Adipocyte (in vitro differentiated cells): ENCODE measurements around the gene CSNK1A1.
"Not testable (repeated sequence)": the region's sequence is repeated elsewhere in the genome, so short reads cannot be mapped to it uniquely, and the experiment has no call there.

Experiments used
- DNase-seq: peaks from one replicate; pipeline ENCODE4 v3.0.0-alpha.2; 2015; ENCODE audit warnings: low read depth
- H3K27me3 ChIP-seq: replicated peaks from 2 replicates; pipeline ENCODE4 v1.7.0; 2013; ENCODE audit warnings: mild to moderate bottlenecking, low read length, moderate library complexity; ENCODE audit not compliant: control insufficient read depth, insufficient read depth
- H3K36me3 ChIP-seq: 2 replicates; pipeline ENCODE4 v1.7.0; 2013; ENCODE audit warnings: low read length, mild to moderate bottlenecking, moderate library complexity; ENCODE audit not compliant: control insufficient read depth, insufficient read depth, severe bottlenecking
- H3K4me1 ChIP-seq: 2 replicates; pipeline ENCODE4 v1.7.0; 2013; ENCODE audit warnings: mild to moderate bottlenecking, low read length, moderate library complexity; ENCODE audit not compliant: control insufficient read depth, insufficient read depth
- H3K4me3 ChIP-seq: 2 replicates; pipeline ENCODE4 v1.7.0; 2013; ENCODE audit warnings: mild to moderate bottlenecking, low read length, moderate library complexity
- H3K9ac ChIP-seq: 2 replicates; pipeline ENCODE4 v1.7.0; 2013; ENCODE audit warnings: mild to moderate bottlenecking, low read length, moderate library complexity
- H3K9me3 ChIP-seq: 2 replicates; pipeline ENCODE4 v1.7.0; 2013; ENCODE audit warnings: mild to moderate bottlenecking, low read length, moderate library complexity; ENCODE audit not compliant: control insufficient read depth

CSNK1A1 gene

DNA sequence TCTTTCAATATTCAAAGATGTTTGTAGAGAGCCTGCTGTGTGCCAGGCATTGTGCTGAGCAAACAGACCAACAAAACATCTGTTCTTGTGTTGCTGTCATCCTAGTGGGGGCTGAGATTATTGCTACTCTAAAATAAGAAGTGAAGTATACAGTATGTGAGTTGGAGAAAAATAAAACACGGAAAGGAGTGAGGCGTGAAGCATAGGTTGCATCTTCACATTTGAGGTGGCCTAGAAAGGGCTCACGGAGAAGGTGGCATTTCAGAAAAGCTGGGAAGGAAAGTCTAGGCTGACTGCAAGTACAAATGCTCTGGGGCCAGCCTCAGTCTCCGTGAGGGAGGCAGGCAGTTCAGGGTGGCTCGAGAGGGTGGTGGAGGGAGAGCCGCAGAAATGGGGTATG lies 80.3 kb downstream of the CSNK1A1 start:
- Histone ChIP-seq H3K9me3 (no peaks in the 10 kb centered on the region), H3K4me3 (no peak overlapping the region), H3K36me3 (no peaks in the 10 kb centered on the region), H3K27me3 (no peaks in the 10 kb centered on the region), H3K4me1 (peaks cover 30% of the 10 kb centered on the region), H3K9ac (peak overlapping the region; percentile 21)
- DNase-seq, result no peak

DNA sequence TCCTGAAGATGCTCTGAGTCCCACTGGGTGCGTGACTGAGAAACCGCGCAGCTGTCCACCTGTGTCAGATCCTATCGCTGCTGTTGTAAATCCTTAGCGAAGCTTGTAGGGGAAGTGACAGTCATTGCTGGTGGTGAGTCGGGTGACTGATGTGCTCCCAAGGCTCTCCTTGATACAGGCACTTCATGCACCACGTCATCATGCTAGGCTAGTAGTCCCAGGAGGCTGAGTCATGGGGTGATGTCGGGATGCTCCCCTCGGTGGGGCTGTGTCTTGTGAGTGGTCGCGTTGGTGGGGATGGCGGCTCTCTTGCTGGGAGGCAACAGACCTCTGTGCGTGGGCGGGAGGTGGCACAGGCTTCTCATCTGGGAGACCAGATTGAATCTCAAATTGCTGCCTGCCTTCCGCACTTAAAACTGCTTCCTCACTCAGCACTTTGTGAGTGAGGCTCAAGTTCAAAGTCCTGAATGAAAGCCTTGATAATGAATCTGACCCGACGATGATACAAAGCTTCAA lies 84.7 kb downstream of the CSNK1A1 start:
- Histone ChIP-seq H3K4me3 (no peak overlapping the region), H3K9me3 (no peaks in the 10 kb centered on the region), H3K9ac (no peak overlapping the region), H3K4me1 (peaks cover 29% of the 10 kb centered on the region), H3K36me3 (no peaks in the 10 kb centered on the region), H3K27me3 (no peaks in the 10 kb centered on the region)
- DNase-seq, result no peak

GRCh38 chr5:149464796-149465489 lies 86.3 kb downstream of the CSNK1A1 start:
- Histone ChIP-seq H3K36me3 (no peaks in the 10 kb centered on the region), H3K4me3 (peak overlapping the region; percentile 29)

GRCh38 chr5:149461907-149462306 lies 89.3 kb downstream of the CSNK1A1 start:
- H3K9ac ChIP-seq, DNase-seq, H3K4me3 ChIP-seq, H3K9me3 ChIP-seq, H3K36me3 ChIP-seq, H3K27me3 ChIP-seq: not testable (repeated sequence)
- peaks cover 24% of the 10 kb centered on the region for H3K4me1 ChIP-seq

More at GRCh38 chr5:149464796-149465489, 86.3 kb downstream of the CSNK1A1 start:
- peak; percentile 60 for DNase-seq
- H3K27me3 ChIP-seq, result no peaks in the 10 kb centered on the region
- no peaks in the 10 kb centered on the region for H3K9me3 ChIP-seq
- peak overlapping the region; percentile 80 for H3K9ac ChIP-seq
- peaks cover 23% of the 10 kb centered on the region for H3K4me1 ChIP-seq

- Histone ChIP-seq H3K9ac (peak overlapping the region; percentile 47), H3K36me3 (no peaks in the 10 kb centered on the region), H3K27me3 (no peaks in the 10 kb centered on the region), H3K9me3 (no peaks in the 10 kb centered on the region), H3K4me3 (no peak overlapping the region), H3K4me1 (peaks cover 19% of the 10 kb centered on the region)
- DNase-seq, result no peak
These were observed 91.3 kb downstream of the CSNK1A1 start for GRCh38 chr5:149459891-149460290.

GRCh38 chr5:149457393-149457763 lies 93.9 kb downstream of the CSNK1A1 start:
- no peaks in the 10 kb centered on the region for H3K27me3 ChIP-seq
- no peak overlapping the region for H3K4me3 ChIP-seq
- no peak for DNase-seq
- no peaks in the 10 kb centered on the region for H3K9me3 ChIP-seq
- H3K36me3 ChIP-seq, result no peaks in the 10 kb centered on the region
- no peak overlapping the region for H3K9ac ChIP-seq
- peaks cover 29% of the 10 kb centered on the region for H3K4me1 ChIP-seq

GRCh38 chr5:149456597-149457392 lies 94.4 kb downstream of the CSNK1A1 start:
- Histone ChIP-seq H3K4me3 (no peak overlapping the region), H3K9me3 (no peaks in the 10 kb centered on the region), H3K27me3 (no peaks in the 10 kb centered on the region), H3K9ac (no peak overlapping the region), H3K4me1 (peaks cover 35% of the 10 kb centered on the region), H3K36me3 (no peaks in the 10 kb centered on the region)
- DNase-seq, result no peak

- peak; percentile 68 for DNase-seq
- Histone ChIP-seq H3K9ac (peak overlapping the region; percentile 4), H3K4me3 (no peak overlapping the region), H3K27me3 (no peaks in the 10 kb centered on the region), H3K4me1 (peaks cover 42% of the 10 kb centered on the region), H3K9me3 (no peaks in the 10 kb centered on the region), H3K36me3 (no peaks in the 10 kb centered on the region)
These were observed 95.3 kb downstream of the CSNK1A1 start for GRCh38 chr5:149455889-149456409.

GRCh38 chr5:149453618-149454415 lies 97.4 kb downstream of the CSNK1A1 start:
- no peak for DNase-seq
- H3K4me3 ChIP-seq, result no peak overlapping the region

DNA sequence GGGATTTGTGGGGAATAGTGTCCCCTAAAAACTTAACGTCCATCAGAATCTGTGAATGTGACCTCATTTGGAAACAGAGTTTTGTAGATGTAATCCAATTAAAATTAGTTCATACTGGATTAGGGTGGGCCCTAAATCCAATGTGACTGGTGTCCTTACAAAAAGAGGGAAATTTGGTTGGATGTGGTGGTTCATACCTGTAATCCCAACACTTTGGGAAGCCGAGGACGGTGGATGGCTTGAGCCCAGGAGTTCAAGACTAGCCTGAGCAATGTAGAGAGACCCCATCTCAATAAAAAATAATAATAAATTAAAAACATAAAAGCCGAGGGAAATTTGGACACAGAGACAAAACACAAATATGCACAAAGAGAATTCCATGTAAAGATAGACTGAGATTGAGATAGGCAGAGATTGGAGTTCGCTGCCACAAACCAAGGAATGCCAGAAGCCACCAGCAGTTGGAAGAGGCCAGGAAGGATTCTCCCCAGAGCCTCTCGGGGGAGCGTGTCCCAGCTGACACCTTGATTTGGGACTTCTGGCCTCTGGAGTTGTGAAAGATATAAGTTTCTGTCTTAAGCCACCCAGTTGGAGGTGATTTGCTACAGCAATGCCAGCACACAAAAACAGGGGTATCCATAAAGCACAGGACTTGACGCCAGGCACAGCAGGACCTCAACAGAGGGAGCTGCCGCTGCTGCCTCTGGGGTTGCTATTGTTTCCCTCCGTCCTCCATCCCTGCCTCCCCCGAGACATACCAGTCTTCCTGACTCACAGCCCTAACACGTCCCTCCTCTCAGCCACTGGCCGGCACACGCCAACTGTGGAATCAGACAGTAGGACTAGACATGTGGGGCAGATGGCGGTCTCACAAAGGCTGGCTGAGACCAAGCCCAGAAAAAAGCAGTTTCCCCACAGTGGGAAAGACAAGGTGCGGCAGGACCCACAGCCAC lies 98.3 kb downstream of the CSNK1A1 start:
- Histone ChIP-seq H3K9me3 (no peaks in the 10 kb centered on the region), H3K27me3 (no peaks in the 10 kb centered on the region), H3K4me3 (peak overlapping the region; percentile 22), H3K36me3 (no peaks in the 10 kb centered on the region), H3K4me1 (peaks cover 65% of the 10 kb centered on the region), H3K9ac (peak overlapping the region; percentile 82)
- DNase-seq, result peak; percentile 96

More at GRCh38 chr5:149453618-149454415, 97.4 kb downstream of the CSNK1A1 start:
- Histone ChIP-seq H3K4me1 (peaks cover 60% of the 10 kb centered on the region), H3K27me3 (no peaks in the 10 kb centered on the region), H3K9me3 (no peaks in the 10 kb centered on the region), H3K36me3 (no peaks in the 10 kb centered on the region), H3K9ac (peak overlapping the region; percentile 82)
